T follicular helper cell (primary cell): ENCODE measurements around the gene CRKL.
"Not testable (repeated sequence)": the region's sequence is repeated elsewhere in the genome, so short reads cannot be mapped to it uniquely, and the experiment has no call there.

ENCODE experiments used
- DNase-seq: peaks from one replicate; pipeline ENCODE4 v3.0.0-alpha.2; 2020; ENCODE audit warnings: low read depth
- total RNA-seq, 2 experiments: gene quantifications; one replicate each; lab custom pipeline; 2026; lab: John Stamatoyannopoulos, UW

Gene CRKL
- 194 to 249 reads per million in 2 experiments for total RNA-seq

GRCh38 chr22:20916916-20917810 lies at the start of gene CRKL:
CRKL (plus strand) TSS chr22:20917407; CDS start chr22:20917935, 528 bp downstream.
- DNase-seq = peak; percentile 95

- no peak for DNase-seq
Measured at GRCh38 chr22:20868025-20868962, 48.9 kb upstream of the CRKL start.

DNA sequence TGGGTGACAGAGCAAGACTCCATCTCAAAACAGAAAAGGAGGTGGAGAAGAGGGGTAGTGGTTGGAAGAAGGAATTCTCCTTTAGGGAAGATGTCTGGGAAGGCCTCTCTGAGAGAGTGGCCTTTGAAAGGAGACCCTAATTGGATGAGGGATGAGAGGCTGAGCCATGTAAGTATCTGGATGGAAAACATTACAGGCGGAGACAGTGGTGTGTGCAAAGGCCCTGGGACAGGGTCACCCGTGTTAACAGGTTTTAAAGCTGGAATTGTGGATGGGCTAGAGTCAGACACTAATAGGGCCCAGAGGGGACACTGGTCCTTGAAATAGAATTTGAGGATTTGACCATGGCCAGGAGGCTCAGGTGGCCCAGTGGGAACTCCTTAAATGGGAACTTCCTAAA lies 48.0 kb upstream of the CRKL start:
- no peak for DNase-seq

DNA sequence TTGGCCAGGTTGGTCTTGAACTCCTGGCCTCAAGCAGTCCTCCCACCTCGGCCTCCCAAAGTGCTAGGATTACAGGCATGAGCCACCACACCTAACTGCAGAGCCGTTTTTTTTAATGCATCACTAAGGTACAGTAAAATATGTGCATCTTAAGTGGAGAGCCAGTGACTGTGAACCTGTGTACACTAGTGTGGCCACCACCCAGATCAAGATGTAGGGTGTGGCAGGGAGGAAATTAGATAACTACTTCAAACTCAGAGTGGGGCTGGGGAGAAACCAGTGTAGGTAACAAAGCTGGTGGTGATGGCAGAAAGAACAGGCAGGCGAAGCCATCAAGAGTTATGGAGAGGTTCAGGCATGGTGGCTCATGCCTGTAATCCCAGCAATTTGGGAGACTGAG lies 44.0 kb upstream of the CRKL start:
- no peak for DNase-seq

DNA sequence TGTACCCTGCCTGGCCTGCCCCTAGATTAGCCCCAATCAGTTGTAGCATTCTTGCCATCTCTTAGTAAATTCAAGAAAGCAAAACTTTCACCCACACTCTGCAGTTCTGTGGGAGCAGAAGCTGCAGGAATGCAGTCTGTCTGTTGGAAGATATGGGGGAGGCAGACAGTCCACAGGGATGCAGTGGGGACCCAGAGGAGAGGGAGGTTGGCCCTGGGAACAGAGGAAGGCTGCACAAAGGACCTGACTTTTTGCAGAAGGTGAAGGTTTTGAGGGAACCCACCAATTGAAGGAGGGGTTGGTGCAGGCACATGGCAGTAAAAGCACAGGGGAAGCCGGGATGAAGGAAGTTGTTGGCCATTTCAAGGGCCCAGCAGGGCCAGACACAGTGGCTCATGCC lies 41.9 kb upstream of the CRKL start:
- no peak for DNase-seq

GRCh38 chr22:20877715-20878114 lies 39.5 kb upstream of the CRKL start:
- no peak for DNase-seq

DNA sequence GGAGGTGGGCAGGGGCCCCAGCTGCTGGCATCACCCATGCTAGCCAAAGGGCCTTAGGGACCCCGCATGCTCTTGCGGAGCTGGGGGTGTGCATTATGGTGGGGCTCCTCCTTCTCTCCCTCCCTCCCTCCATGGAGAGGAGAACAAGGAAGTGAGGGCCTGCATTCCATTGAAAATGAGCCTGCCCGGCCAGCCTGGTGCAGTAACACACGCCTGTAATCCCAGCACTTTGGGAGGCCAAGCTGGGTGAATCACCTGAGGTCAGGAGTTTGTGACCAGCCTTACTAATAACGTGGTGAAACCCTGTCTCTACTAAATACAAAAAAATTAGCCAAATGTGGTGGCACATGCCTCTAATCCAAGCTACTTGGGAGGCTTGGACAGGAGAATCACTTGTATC lies 36.0 kb upstream of the CRKL start:
- DNase-seq = no peak

GRCh38 chr22:20881869-20882815 lies 35.1 kb upstream of the CRKL start:
- no peak for DNase-seq

- no peak for DNase-seq
Measured at GRCh38 chr22:20882855-20883254, 34.4 kb upstream of the CRKL start.

GRCh38 chr22:20884454-20884853 lies 32.8 kb upstream of the CRKL start:
- no peak for DNase-seq

GRCh38 chr22:20885017-20885556 lies 32.1 kb upstream of the CRKL start:
- no peak for DNase-seq

DNA sequence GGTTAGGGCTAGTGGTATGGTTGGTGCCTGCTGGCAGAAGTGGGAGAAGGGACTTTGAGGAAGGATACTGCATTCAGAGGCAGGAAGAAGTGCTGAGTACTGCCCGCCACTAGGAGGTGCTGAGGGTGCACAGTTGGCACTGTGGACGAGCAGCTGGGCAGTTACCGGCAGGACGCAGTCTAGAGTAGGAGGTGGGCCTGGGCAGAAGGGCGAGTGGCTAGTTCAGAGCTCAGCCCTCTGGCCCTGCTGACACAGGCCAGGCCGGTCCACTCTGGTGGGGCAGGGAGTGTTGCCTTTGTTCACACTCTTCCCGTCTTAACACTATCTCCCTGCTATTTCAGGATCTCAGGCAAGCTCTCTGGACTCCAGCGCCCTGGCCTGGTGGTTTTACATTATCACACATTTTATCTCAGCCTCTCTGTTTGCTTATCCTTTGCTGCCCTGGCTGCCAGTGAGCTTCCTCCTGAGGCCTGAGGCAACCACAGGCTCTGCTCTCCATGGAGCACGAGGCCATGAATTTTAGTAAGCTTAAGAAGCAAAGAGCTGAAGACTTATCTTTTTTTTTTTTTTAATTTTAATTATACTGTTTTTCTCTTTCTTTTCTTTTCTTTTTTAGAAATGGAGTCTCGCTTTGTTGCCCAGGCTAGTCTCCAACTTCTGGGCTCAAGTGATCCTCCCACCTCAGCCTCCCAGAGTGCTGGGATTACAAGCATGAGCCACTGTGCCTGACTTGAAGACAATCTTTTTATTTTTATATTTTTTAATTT lies 31.5 kb upstream of the CRKL start:
- DNase-seq = peak; percentile 6

DNA sequence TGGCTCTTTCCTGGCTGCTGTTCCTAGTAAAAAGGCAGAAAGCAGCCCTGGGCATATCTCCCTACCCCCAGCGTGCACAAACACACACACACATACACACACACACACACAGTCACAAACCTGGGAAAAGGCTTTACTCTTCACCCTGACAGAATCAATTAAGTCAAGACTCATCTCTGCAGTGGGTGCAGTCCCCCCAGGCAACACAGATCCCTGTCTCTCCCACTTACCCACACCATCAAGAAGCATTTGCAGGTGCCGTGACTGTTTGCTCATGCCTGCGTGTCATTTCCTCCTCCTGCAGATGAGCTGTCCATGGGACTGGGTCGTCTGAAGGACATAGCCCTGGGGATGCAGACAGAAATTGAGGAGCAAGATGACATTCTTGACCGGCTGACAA lies 29.8 kb upstream of the CRKL start:
- DNase-seq = no peak

DNA sequence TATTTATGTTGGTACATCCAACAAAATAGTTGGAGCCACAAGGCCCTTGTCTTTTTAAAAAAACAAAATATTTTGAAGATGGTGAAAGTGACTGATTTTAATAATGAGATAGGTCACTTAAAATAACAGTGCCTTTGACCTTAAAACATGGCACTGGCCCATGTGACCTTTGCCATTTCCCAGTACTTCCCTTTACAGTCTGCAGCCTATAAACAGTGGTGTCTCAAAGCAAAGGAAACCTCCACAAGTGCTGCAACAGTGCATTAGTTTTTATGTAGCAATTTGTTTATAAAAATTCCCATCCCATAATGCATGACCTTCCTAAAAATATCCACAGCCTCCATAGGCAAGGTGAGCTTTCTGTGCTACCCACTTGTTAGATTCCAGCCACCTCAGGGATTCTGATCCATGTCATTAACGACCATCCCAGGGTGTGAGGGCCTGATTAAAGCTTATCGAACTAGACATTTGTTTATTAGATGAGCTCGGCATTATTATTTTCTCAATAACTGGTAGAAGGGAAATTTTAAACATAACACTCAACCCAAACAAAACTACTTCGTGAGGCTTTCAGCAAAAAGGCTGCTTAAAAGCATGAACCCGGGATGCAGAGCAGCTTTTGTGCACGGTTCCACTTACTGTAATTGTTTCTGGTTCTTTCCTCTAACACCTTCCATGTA lies 28.0 kb upstream of the CRKL start:
- no peak for DNase-seq

GRCh38 chr22:20889904-20890540 lies 27.2 kb upstream of the CRKL start:
- DNase-seq = no peak

DNA sequence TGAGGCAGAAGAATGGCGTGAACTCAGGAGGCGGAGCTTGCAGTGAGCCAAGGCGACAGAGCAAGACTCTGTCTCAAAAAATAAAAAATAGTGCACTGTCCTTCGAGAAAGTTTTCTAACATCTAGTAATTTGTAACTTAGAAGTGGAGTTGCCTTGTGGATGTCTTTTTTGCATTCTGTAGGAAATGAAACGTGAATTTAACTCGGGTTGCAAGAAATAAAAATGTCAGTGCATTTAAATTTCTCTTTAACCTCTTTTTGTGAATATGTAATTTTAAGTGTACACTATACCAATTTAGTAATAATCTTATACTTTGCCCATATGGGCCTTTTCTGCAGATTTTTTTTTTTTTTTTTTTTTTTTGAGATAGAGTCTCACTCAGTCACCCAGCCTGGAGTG lies 26.2 kb upstream of the CRKL start:
- no peak for DNase-seq

GRCh38 chr22:20897737-20898136 lies 19.5 kb upstream of the CRKL start:
- DNase-seq = not testable (repeated sequence)

GRCh38 chr22:20899827-20900423 lies 17.3 kb upstream of the CRKL start:
- no peak for DNase-seq
